ENCODE measurements around the gene ARNT2.

DNA sequence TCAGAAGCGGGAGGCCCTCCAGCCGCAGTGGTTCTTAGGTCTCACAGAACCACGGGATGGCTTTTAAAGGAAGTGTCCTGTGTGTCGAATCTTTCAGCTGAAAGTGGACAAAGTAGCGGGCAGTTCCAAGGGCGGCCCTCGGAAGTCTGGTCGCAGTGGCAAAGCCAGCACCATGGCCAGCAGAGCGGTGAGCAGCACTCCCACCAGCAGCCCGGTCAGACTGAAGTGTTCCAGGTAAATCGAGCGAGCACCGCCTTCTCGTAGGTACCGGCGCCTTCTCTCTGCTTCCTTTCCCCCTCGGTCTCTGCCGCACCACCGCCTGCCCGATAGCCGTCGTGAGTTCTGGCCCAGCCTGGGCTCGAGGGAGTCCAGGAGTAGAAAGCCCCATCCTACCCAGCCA is 187.3 kb downstream of the ARNT2 start:
- TF ChIP-seq YY1 (IDR thresholded peaks at IDR 0.05; ENCODE audit: insufficient read depth, insufficient read length) (no peak), ZNF274 (IDR thresholded peaks at IDR 0.05; ENCODE audit: low read depth, low read length) (no peak), SUZ12 (IDR thresholded peaks at IDR 0.05; ENCODE audit: extremely low read depth, insufficient read depth, insufficient read length) (no peak)

Measured in NT2/D1 (cell line).